K562 (cell line): ENCODE data around the gene SRRT. TPM values are rescaled to one million over a fixed set of nuclear protein-coding genes. Genes with fewer than 3 reads are reported as not detected.

Experiments used
- CREB5 ChIP-seq: fragments of 250-450 bp; sonication (Bioruptor Pico); IDR thresholded peaks from 2 replicates; pipeline ENCODE4 v1.5.0; 2020; ENCODE audit warnings: mild to moderate bottlenecking
- GABPB1 ChIP-seq: sonication (generic); formaldehyde crosslinking; IDR thresholded peaks from 2 replicates; pipeline ENCODE4 v1.8.0; 2022; ENCODE audit warnings: mild to moderate bottlenecking, missing genetic modification reagents
- RBBP5 ChIP-seq: fragments of 200-600 bp; sonication (generic); IDR thresholded peaks from 2 replicates; pipeline ENCODE4 v1.6.1; 2012; ENCODE audit warnings: borderline replicate concordance, mild to moderate bottlenecking, low read length, control low read depth, inconsistent platforms; ENCODE audit not compliant: insufficient read depth, poor library complexity, severe bottlenecking
- SMARCB1 ChIP-seq: IDR thresholded peaks from 2 replicates; pipeline ENCODE4 v1.6.1; 2011; ENCODE audit warnings: improper control_type of control experiment, low read depth; ENCODE audit not compliant: insufficient read length
- polyA plus RNA-seq, 8 experiments: library from polyadenylated mRNA; depleted of rRNA in 4 of 8; stranded (reverse) in 5 of 8; unstranded in 3 of 8; fragments of >200 nt; fragmentation: Nextera tagmentation in 2 of 8; fragmentation: Illumina TruSeq in 1 of 8; extraction: Ambion mirVana in 2 of 8; extraction: Trizol in 1 of 8; gene quantifications; 2 replicates each; pipeline versions ENCODE4 v1.2.1 to v1.2.3, GENCODE V29; 2011 to 2014; ENCODE audit warnings: inconsistent platforms in 1 of 8, missing spikeins in 1 of 8
- total RNA-seq, 7 experiments: library from RNA; depleted of rRNA in 6 of 7; stranded (reverse); fragments of >200 nt in 6 of 7; fragmentation: Illumina TruSeq in 2 of 7; extraction: Trizol in 2 of 7; gene quantifications; 2 replicates each; pipeline versions ENCODE4 v1.2.1 to v1.2.3, GENCODE V29; 2011 to 2021; ENCODE audit warnings: low replicate concordance in 1 of 7
- TF ChIP-seq, protein P1 (sequence below), 2 experiments: fragments of 450-650 bp; conservative IDR thresholded peaks; 2 replicates each; pipeline ENCODE4 v1.6.1; 2017; ENCODE audit warnings: mild to moderate bottlenecking in 2 of 2, moderate library complexity in 2 of 2

SRRT gene
- total and polyA plus RNA-seq, 9 of the 15 experiments (the other 6 are each of a cell fraction or from before 2014, with no cell fraction given) = 10.3 to 263 (median 84.4) TPM

DNA sequence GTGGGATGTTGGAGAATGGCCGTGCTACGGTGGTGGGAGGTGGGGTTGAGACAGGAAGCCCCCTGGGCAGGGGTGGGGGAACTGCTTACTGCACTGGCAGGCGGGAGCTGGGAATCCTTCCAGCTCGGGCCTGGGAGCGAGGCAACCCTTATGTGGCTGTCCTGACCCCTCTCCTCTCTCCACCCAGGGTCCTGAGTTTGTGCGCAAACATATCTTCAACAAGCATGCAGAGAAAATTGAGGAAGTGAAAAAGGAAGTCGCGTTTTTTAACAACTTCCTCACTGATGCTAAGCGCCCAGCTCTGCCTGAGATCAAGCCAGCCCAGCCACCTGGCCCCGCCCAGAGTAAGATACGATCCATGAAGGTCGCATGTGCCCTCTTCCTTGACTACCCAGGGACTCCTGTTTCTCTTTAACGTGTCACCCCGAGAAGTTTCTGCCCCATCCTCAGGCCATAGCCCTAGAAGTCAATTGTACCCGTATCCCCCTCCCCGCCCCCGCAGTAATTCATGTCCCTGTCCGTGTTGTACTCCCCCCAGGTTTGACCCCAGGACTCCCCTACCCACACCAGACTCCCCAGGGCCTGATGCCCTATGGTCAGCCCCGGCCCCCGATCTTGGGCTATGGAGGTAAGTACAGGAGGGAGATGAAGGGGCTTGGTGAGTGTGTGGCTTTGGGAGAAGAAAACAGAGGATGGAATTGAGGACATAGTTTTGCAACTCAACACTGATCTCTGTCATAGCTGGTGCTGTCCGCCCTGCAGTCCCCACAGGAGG, 12.8 kb downstream of the SRRT start (continued):
- TF ChIP-seq, protein P1, sequence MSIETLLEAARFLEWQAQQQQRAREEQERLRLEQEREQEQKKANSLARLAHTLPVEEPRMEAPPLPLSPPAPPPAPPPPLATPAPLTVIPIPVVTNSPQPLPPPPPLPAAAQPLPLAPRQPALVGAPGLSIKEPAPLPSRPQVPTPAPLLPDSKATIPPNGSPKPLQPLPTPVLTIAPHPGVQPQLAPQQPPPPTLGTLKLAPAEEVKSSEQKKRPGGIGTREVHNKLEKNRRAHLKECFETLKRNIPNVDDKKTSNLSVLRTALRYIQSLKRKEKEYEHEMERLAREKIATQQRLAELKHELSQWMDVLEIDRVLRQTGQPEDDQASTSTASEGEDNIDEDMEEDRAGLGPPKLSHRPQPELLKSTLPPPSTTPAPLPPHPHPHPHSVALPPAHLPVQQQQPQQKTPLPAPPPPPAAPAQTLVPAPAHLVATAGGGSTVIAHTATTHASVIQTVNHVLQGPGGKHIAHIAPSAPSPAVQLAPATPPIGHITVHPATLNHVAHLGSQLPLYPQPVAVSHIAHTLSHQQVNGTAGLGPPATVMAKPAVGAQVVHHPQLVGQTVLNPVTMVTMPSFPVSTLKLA (conservative IDR thresholded peaks at IDR 0.05) = peak; percentile 24 to 72; a peak in 2 of 4 replicates
- no peak for TF ChIP-seq CREB5 (CRISPR knock-in tag)
- peak; percentile 3 for TF ChIP-seq RBBP5
- no peak for TF ChIP-seq SMARCB1
- 0 out of 2 replicates have a peak, but pooled peaks have one; percentile 5 for TF ChIP-seq GABPB1 (CRISPR knock-in tag)
